RKO (cell line): ENCODE data around the gene DDI2.

ENCODE experiments used
- DNase-seq: peaks from one replicate; pipeline ENCODE4 v3.0.0-alpha.2; 2016; ENCODE audit warnings: low spot score

Gene DDI2

DNA sequence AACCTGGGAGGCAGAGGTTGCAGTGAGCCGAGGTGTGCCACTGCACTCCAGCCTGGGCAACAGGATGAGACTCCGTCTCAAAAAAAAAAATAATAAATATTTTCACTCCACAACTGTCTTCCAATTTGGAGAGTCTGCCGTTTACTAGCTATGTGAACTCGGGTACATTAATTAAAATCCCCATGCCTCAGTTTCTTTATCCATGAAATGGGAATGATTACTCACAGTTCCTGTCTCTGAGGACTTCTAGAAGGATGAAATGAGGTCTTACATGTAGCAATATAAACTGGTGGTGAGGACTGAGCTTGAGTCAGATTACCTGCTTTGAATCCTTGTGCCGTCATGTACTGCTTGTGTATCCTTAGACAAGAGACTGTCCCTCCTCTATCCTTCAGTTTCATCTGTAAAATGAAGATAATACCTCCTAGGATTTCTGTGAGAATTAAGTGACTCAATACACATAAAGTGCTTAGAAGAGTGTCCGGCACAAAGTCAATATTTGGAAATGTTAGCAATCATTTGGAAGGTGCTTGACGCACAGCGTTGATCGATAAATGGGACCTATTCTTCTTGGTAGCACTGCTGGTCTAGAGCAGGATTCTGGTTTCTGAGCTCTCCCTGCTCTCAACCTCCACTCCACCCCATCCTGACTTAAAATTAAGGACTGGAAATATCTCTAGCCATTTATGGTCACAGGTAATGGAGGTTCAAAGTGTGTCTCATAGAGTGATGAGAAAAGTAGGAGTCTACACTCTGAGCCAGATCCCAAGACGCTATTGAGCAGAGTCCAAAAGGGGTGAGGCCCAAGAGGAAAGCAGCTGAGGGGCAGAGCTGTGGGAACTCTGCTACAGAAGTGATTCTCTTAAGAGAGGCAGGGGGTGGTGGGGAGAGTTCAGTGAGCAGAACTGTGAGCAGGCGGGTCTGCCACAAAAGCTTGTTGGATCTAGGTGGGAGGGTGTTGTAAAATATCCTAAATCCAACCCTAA is 11.6 kb upstream of the DDI2 start:
- no peak for DNase-seq

DNA sequence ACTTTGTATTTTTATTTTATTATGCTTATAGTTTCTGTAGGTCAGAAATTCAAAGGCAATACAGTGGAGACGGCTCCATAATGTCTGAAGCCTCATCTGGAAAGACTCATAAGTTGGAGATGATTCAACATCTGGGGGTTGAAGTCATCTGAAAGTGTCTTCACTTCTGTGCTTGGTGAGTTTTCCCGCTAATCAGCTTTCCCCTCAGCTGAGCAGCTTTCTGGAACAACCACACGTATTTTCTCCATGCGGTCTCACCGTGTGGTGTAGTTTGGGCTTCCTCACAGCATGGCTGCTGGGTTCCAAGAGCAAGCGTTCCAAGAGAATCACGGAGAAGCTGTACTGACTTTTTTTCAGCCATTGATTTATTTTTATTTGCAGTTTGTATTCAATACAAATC is 7.6 kb upstream of the DDI2 start:
- peak; percentile 22 for DNase-seq

- DNase-seq: no peak
Observed at GRCh38 chr1:15610167-15610566, 7.1 kb upstream of the DDI2 start.

GRCh38 chr1:15616373-15617172 is 685 bp upstream of the DDI2 start:
- DNase-seq: peak; percentile 50

GRCh38 chr1:15618077-15618654 is 908 bp downstream of the DDI2 start:
- peak; percentile 41 for DNase-seq

DNA sequence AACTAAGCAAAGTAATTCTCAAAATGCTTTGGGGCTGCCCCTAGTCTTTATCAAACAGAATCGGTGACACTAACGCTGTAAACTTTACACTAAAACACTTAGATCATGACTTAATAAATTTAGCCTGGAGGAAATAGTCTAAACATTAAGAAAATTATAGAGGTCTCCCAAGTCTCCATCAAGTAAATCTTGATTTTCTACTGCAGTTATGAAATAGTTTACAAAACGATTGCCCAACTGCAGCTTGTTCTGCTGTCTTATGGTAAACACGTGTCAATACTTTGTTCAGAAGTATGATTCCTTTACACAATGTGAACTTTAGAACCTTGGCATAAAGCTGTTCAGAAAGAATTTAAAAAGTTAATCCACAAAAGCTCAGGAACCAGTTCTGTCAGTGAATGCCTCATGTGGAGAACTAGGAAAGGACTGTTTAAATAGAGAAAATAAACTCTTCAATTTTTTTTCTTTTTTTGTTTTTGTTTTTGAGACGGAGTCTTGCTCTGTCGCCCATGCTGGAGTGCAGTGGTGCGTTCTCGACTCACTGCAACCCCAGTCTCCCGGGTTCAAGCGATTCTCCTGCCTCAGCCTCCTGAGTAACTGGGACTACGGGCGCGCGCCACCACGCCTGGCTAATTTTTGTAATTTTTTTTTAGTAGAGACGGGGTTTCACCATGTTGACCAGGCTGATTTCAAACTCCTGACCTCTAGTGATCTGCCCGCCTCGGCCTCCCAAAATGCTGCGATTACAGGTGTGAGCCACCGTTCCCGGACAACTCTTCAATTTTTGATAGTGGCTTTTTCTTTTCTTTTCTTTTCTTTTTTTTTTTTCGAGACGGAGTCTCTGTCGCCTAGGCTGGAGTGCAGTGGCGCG is 1.6 kb downstream of the DDI2 start:
- peak; percentile 39 for DNase-seq

GRCh38 chr1:15620155-15620545 is 2.9 kb downstream of the DDI2 start:
- peak; percentile 64 for DNase-seq

GRCh38 chr1:15620902-15621682 is 3.8 kb downstream of the DDI2 start:
- DNase-seq: no peak

- DNase-seq: no peak
Observed at GRCh38 chr1:15621975-15622374, 4.7 kb downstream of the DDI2 start.

GRCh38 chr1:15622712-15623373 is 5.6 kb downstream of the DDI2 start:
- no peak for DNase-seq

DNA sequence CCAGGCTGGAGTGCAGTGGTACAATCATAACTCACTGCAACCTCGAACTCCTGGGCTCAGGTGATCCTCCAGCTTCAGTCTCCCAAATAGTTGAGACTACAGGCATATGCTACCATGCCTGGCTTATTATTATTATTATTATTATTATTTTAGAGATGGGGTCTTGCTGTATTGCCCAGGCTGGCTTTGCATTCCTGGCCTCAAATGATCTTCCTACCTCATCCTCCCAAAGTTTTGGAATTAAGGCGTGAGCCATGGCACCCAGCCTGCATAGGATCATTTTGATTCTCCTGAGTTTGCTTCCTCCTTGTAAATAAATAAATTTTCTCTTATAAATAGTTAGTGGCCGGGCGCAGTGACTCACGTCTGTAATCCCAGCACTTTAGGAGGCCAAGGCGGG is 6.2 kb downstream of the DDI2 start:
- DNase-seq: no peak

- no peak for DNase-seq
Observed at GRCh38 chr1:15624133-15624714, 7.0 kb downstream of the DDI2 start.

GRCh38 chr1:15625056-15625917 is 8.0 kb downstream of the DDI2 start:
- DNase-seq: no peak

DNA sequence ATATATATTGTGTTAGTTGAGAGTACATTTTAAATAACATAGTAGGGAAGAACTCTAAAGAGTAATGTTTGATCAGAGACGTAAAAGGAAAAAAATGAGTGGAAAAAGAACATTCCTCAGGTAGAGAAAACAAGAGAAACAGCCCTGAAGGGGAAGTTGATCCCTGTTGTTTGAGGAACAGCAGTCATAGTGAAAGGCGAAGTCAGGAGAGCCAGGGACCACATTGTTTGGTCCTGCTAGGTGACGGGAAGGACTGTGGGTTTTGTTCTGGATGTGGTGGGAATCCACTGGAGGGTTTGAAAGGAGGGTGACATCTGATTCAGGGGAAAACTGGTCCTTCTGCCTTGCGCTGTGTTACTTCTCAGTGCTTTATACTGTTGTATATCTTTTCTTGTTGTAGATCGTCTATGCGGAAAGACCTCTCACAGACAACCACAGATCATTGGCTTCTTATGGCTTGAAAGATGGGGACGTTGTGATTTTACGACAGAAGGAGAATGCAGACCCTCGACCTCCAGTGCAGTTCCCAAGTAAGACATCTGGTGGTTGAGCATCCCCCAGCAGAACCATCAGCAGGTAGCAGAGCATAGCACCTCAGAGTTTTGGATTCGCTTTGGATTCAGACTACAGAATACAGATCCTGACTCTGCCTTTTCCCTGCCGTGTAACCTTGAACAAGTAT is 9.2 kb downstream of the DDI2 start:
- no peak for DNase-seq

- DNase-seq: no peak
Observed at GRCh38 chr1:15627343-15627988, 10.2 kb downstream of the DDI2 start.

- no peak for DNase-seq
Observed at GRCh38 chr1:15628003-15628402, 10.7 kb downstream of the DDI2 start.

DNA sequence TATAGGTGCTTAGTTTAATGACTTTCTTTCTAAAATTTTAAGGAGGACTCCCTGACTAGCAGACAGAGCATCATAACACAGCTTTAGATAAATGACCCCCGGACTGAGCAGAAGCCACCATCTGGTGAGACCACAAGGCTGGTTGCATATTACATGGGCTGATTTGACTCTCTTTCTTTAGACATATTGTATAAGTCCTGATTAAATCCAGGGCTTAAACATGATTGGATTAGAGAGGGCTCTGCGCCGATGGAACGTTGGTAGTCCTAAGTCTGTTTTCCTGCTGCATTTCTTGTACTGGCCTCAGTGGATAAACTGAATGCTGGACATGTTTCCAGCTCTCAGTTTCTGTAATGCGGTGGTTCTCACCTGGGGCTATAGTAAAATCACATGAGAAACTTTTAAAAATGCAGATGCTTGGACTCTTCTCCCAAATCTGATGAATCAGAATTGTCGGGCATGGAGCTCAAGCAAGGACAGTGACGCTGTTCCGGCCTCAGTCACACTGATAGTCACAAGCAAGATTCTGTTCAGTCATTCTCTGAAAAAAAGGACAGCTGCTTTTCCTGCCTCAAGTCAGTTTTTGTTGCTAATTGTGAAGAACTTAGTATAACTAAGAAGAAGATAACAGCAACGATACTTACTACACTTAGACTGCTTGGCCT is 16.6 kb downstream of the DDI2 start:
- DNase-seq: no peak
